Keratinocyte (primary cell): ENCODE results near the gene HSFX4. TPM values are rescaled to one million over a fixed set of nuclear protein-coding genes. Genes with fewer than 3 reads are reported as not detected.
"Not testable (repeated sequence)": the region's sequence is repeated elsewhere in the genome, so short reads cannot be mapped to it uniquely, and the experiment has no call there.

ENCODE experiments used
- DNase-seq: peaks from one replicate; pipeline ENCODE4 v3.0.0-alpha.2; 2011; ENCODE audit warnings: low read depth, missing footprints, low spot score
- FAIRE-seq: peaks from 2 replicates; lab custom pipeline; 2011; peaks lifted over from hg19 to GRCh38; lab: Jason Lieb, UNC
- H2AFZ ChIP-seq: 2 replicates; pipeline ENCODE4 v1.6.0; 2012; ENCODE audit warnings: low read length, control low read depth, inconsistent platforms; ENCODE audit not compliant: control insufficient read depth
- H3K27ac ChIP-seq: 2 replicates; pipeline ENCODE4 v1.5.1; 2011; ENCODE audit warnings: low read length; ENCODE audit not compliant: control insufficient read depth, insufficient read depth
- H3K27me3 ChIP-seq: 3 replicates; pipeline ENCODE4 v1.6.0; 2011; ENCODE audit warnings: low read length; ENCODE audit not compliant: control insufficient read depth, insufficient read depth; ENCODE audit errors: extremely low read depth
- H3K36me3 ChIP-seq, 2 experiments: 2 replicates in 1 of 2; 3 replicates in 1 of 2; pipeline ENCODE4 v1.5.1; 2011; ENCODE audit warnings: low read length in 2 of 2, mild to moderate bottlenecking in 1 of 2; ENCODE audit not compliant: control insufficient read depth in 2 of 2, insufficient read depth in 2 of 2; ENCODE audit errors: extremely low read depth in 1 of 2
- H3K4me1 ChIP-seq: 3 replicates; pipeline ENCODE4 v1.5.1; 2011; ENCODE audit warnings: low read length; ENCODE audit not compliant: control insufficient read depth, insufficient read depth; ENCODE audit errors: extremely low read depth
- H3K4me2 ChIP-seq: 3 replicates; pipeline ENCODE4 v1.6.0; 2011; ENCODE audit warnings: low read depth, low read length; ENCODE audit not compliant: control insufficient read depth, insufficient read depth; ENCODE audit errors: extremely low read depth
- H3K4me3 ChIP-seq, 3 experiments: fragments of 200-600 bp in 1 of 3; sonication (generic) in 1 of 3; 2 replicates in 2 of 3; 3 replicates in 1 of 3; pipeline ENCODE4 v1.5.1; 2011 to 2016; ENCODE audit warnings: low read length in 3 of 3, mild to moderate bottlenecking in 3 of 3, control low read depth in 2 of 3, inconsistent platforms in 1 of 3, low read depth in 1 of 3, mixed read lengths in 1 of 3, mixed run types in 1 of 3, moderate library complexity in 1 of 3; ENCODE audit not compliant: control insufficient read depth in 2 of 3, insufficient read depth in 2 of 3; ENCODE audit errors: extremely low read depth in 1 of 3
- H3K79me2 ChIP-seq: 2 replicates; pipeline ENCODE4 v1.6.0; 2012; ENCODE audit warnings: low read length; ENCODE audit not compliant: control insufficient read depth, insufficient read depth
- H3K9ac ChIP-seq: 3 replicates; pipeline ENCODE4 v1.6.0; 2011; ENCODE audit warnings: low read length; ENCODE audit not compliant: control insufficient read depth, insufficient read depth; ENCODE audit errors: extremely low read depth
- H3K9me1 ChIP-seq: 3 replicates; pipeline ENCODE4 v1.6.0; 2011; ENCODE audit warnings: low read length; ENCODE audit not compliant: control insufficient read depth, insufficient read depth; ENCODE audit errors: extremely low read depth
- H3K9me3 ChIP-seq: 2 replicates; pipeline ENCODE4 v1.5.1; 2012; ENCODE audit warnings: low read depth, low read length; ENCODE audit not compliant: control insufficient read depth
- H4K20me1 ChIP-seq: 3 replicates; pipeline ENCODE4 v1.6.0; 2011; ENCODE audit warnings: low read length; ENCODE audit not compliant: control insufficient read depth, insufficient read depth; ENCODE audit errors: extremely low read depth
- CTCF ChIP-seq, 3 experiments: IDR thresholded peaks in 1 of 3; conservative IDR thresholded peaks in 1 of 3; optimal IDR thresholded peaks in 1 of 3; 2 replicates in 2 of 3; 3 replicates in 1 of 3; pipeline versions ENCODE3 to v1.5.1; 2011; ENCODE audit warnings: low read length in 3 of 3, mild to moderate bottlenecking in 3 of 3, moderate library complexity in 2 of 3, control low read depth in 1 of 3, inconsistent platforms in 1 of 3; ENCODE audit not compliant: insufficient read depth in 2 of 3; ENCODE audit errors: extremely low read depth in 1 of 3
- EZH2 ChIP-seq: IDR thresholded peaks from one replicate; pipeline ENCODE4 v1.6.1; 2012; ENCODE audit warnings: inconsistent platforms, mild to moderate bottlenecking, low read length, moderate library complexity
- dilution Hi-C: fragments of 300-500 bp; cut with MboI; formaldehyde crosslinking; loops from one replicate; pipeline ENCODE4 v1.7.0; 2020; ENCODE audit warnings: low sequenced_read_pairs; ENCODE audit not compliant: extremely low pct_ligation_motif_present
- polyA plus RNA-seq, 5 experiments: library from polyadenylated mRNA; depleted of rRNA in 3 of 5; stranded (reverse) in 3 of 5; stranded (forward) in 1 of 5; unstranded in 1 of 5; fragments of >200 nt; gene quantifications; 1 replicate in 1 of 5; 2 replicates in 3 of 5; 3 replicates in 1 of 5; pipeline versions ENCODE4 v1.2.1 to v1.2.3, GENCODE V29; 2011 to 2012; ENCODE audit warnings: missing spikeins in 2 of 5, low read depth in 1 of 5, low replicate concordance in 1 of 5

Gene HSFX4
- polyA plus RNA-seq, 1 donor (not counting 4 experiments of a cell fraction or from before 2014, with no cell fraction given): not detected

- no peak overlapping the region for H3K27ac ChIP-seq
- no peak overlapping the region for H3K9ac ChIP-seq
- H2AFZ ChIP-seq: no peak overlapping the region
- H3K27me3 ChIP-seq: no peaks in the 10 kb centered on the region
- no peaks in the 10 kb centered on the region for H3K4me1 ChIP-seq
- dilution Hi-C loops: no loop called here
- H3K79me2 ChIP-seq: no peaks in the 10 kb centered on the region
- no peak overlapping the region for H3K4me3 ChIP-seq
- no peaks in the 10 kb centered on the region for H3K36me3 ChIP-seq
- H3K4me2 ChIP-seq: no peak overlapping the region
- TF ChIP-seq CTCF (optimal IDR thresholded peaks at IDR 0.05 in 1 of 3, IDR thresholded peaks at IDR 0.05 in 1 of 3, conservative IDR thresholded peaks at IDR 0.05 in 1 of 3; ENCODE audit: extremely low read depth in 1 of 3, insufficient read depth in 2 of 3, low read length in 3 of 3) (no peak), EZH2 (no peak)
- no peak for FAIRE-seq
- no peaks in the 10 kb centered on the region for H3K9me1 ChIP-seq
- no peaks in the 10 kb centered on the region for H3K9me3 ChIP-seq
- no peak for DNase-seq
- no peaks in the 10 kb centered on the region for H4K20me1 ChIP-seq
These were observed 12.5 kb upstream of the HSFX4 start for GRCh38 chrX:149916745-149917392.

- H3K27ac ChIP-seq, dilution Hi-C loops, H4K20me1 ChIP-seq, H3K79me2 ChIP-seq, H3K4me2 ChIP-seq, H3K36me3 ChIP-seq, H3K9me3 ChIP-seq, H3K27me3 ChIP-seq, H2AFZ ChIP-seq, FAIRE-seq, DNase-seq, H3K9me1 ChIP-seq, H3K4me3 ChIP-seq, H3K4me1 ChIP-seq, H3K9ac ChIP-seq: not testable (repeated sequence)
These were observed 5.5 kb upstream of the HSFX4 start for GRCh38 chrX:149923836-149924235.

- H3K36me3 ChIP-seq, H4K20me1 ChIP-seq, H3K4me2 ChIP-seq, H3K9ac ChIP-seq, H3K4me1 ChIP-seq, H3K79me2 ChIP-seq, FAIRE-seq, H3K9me3 ChIP-seq, DNase-seq, dilution Hi-C loops, H3K27ac ChIP-seq, H3K27me3 ChIP-seq, H3K9me1 ChIP-seq, H3K4me3 ChIP-seq, H2AFZ ChIP-seq: not testable (repeated sequence)
These were observed 4.9 kb upstream of the HSFX4 start for GRCh38 chrX:149924434-149924833.

- DNase-seq, dilution Hi-C loops, H3K36me3 ChIP-seq, H3K4me3 ChIP-seq, H3K9ac ChIP-seq, H3K27me3 ChIP-seq, H4K20me1 ChIP-seq, FAIRE-seq, H3K9me1 ChIP-seq, H3K4me2 ChIP-seq, H3K79me2 ChIP-seq, H3K9me3 ChIP-seq, H2AFZ ChIP-seq, H3K4me1 ChIP-seq, H3K27ac ChIP-seq: not testable (repeated sequence)
These were observed 2.0 kb upstream of the HSFX4 start for GRCh38 chrX:149927245-149927963.
